HG02588 (cell line): ENCODE data around the gene ETFA.
"Not testable (repeated sequence)": the region's sequence is repeated elsewhere in the genome, so short reads cannot be mapped to it uniquely, and the experiment has no call there.

ENCODE experiments used
- ATAC-seq: cut with Tn5 transposase; IDR thresholded peaks from one replicate; pipeline ENCODE4 v1.9.1; 2021; ENCODE audit warnings: mild to moderate bottlenecking, moderate library complexity; ENCODE audit not compliant: unreplicated experiment

Gene ETFA

GRCh38 chr15:76282465-76282864, 28.8 kb downstream of the ETFA start:
- ATAC-seq, result no peak

GRCh38 chr15:76278651-76279050, 32.6 kb downstream of the ETFA start:
- no peak for ATAC-seq

DNA sequence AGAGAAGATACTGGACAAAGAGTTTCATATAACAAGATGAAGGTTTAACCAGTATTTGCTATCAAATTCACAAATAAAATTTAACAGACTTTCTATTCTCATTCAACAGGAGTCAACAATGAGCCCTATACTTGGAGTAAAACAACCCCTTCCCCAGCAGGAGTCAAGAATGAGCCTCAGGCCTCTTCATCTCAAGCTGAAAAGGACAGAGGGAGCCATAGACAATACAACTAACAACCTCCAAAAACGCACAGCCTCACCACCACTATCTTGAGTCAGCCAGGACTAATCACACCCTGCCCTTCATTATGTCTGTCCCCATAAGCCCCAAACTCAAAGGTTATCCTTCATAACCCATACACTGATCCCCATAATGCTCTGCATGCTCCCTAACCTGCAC, 36.4 kb downstream of the ETFA start:
- no peak for ATAC-seq

DNA sequence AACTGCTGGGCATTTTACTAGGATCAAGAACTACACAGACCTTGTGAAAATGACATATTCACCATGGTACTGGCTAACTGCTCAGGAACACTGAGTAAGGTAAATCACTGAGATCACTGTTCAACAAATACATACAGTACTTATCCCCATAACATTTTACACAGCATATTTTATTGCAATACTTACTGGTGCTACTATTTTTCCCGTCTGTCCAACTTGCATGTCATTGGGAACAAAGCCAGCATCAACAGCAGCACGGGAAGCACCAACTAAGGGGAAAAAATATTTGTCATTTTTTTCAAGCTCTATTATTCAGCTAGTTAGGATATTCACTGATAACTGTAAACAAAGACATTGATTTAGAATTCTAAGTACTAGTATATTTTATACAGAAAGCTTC, 37.0 kb downstream of the ETFA start:
- no peak for ATAC-seq

- no peak for ATAC-seq
These were observed 40.4 kb downstream of the ETFA start for GRCh38 chr15:76270876-76271275.

DNA sequence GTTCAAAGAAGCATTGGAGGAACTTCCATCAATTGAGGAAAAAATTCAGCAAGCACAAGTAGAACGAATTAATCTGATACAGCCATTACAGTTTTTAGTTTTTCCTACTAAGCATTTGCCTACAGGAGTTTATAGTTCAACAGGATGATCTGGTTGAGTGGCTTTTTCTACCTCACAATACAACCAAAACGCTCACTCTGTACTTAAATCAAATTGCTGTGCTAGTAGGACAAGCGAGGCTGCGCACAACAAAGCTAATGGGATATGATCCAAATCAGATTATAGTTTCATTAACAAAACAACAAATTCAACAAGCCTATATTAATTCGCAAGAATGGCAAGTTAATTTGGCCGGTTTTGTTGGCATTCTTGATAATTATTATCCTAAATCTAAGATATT, 44.2 kb downstream of the ETFA start:
- no peak for ATAC-seq

DNA sequence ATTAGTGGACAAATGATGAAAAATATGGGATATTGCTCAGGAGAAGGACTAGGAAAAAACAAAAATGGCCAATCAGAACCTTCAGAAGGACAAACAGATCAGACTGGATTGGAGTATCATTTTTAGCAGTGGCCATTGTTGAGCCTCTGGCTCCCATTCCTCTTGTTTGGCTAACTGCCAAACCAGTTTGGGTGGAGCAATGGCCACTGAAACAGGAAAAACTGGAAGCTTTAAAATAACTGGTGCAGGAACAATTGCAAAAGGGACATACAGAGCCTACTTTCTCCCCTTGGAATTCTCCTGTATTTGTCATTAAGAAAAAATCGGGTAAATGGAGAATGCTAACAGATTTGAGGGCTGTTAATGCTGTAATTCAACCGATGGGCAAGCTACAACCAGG, 45.5 kb downstream of the ETFA start:
- not testable (repeated sequence) for ATAC-seq

DNA sequence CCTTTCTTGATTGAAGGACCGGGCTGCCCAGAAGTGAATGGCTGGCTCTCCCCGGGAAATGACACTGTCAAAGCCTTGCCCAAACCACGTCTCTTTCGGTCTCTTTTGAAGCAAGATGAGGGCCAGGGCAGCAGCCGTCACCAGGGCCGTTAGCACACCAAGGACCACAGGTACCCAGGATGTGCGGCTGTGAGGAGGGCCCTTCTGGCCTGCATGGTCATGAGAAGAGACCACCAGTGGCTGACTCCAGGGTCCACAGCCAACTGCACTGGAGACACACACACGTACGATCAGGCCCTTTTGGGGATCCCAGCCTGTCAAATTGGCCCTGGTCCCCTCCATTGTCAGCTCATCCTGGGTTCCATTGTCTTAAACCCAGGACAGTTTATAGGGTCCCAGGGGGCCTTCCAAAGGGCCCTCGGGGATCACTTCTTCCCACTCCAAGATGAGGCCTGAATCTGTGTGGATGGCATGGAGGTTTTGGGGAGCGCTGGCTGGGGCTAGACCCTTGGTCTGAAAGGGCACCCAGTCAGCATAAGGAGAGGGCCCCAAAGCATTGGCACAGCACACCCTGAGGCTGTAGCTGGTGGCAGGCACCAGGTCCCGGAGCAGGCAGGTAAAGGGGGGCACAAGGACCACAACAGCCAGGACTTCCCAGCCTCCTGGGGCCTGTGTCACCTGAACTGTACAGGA, 50.9 kb downstream of the ETFA start:
- ATAC-seq, result no peak

DNA sequence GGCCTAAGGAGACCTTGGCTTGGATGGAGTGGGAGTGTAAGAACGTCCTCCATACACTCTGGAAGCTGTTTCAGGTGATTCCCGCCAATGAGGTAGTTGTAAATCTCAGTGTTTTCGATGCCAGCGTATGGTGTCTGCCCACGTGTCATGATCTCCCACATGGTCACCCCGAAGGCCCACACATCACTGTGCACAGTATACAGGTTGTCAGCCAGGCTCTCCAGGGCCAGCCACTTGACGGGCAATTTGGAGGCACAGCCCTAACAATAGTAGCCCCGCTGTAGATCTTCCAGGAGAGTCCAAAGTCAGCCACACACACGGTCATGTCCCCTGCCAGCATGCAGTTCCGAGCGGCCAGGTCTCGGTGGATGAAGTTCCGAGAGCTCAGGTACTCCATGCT, 51.9 kb downstream of the ETFA start:
- ATAC-seq, result no peak

DNA sequence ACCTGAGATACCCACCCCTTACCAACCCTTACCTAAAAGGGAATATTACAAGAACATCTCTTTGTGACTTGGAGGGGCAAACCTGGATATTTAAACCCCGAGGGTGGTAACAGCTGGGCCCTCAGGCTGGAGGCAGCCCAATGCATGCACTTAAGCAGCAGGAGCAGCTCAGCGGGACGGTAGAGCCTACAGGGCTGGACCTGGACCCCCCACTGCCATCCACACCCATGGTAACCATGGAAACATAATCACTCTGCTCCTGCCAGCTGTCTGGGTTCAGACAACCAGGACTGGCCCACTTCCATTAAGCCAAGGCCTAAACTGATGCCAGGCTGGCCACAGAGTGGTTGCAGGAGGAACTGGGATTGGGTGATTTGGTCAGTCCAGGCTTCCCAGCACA, 52.8 kb downstream of the ETFA start:
- no peak for ATAC-seq

GRCh38 chr15:76253691-76254473, 57.4 kb downstream of the ETFA start:
- no peak for ATAC-seq

DNA sequence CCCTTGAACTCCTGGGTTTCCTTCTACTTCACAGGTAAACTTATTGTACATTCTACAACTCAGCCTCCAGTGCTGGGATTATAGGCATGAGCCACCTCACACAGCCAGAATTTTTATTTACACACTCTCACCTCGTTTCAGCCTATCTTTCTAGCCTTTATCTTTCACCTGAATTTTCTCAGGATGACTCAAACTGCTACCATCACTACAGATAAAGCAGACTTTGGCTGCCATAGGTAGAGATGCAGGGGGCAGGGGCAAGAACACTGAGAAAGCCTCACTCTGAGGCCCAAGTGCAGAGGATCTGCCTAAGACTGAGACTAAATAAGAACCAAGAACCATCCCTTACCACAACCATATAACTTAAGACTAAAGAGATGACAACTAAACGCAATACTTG, 59.0 kb downstream of the ETFA start:
- no peak for ATAC-seq

DNA sequence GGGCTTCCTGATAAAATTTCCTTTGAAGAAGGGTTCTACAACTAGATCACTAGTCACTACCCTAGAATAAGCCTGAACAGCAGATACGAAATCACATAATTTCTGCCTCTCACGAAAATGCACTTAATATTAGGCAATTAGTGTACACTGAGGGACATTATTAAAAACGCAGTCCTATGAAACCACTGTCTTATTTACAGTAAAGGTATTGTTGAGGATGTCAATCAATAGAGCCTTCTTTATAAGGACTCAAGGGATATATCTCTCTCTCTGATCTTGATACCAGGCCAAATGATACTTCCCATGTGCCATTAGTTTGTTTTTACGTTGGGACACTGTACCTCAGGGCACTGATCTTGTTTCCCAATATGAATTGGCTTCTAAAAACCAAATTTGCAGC, 59.6 kb downstream of the ETFA start:
- no peak for ATAC-seq

DNA sequence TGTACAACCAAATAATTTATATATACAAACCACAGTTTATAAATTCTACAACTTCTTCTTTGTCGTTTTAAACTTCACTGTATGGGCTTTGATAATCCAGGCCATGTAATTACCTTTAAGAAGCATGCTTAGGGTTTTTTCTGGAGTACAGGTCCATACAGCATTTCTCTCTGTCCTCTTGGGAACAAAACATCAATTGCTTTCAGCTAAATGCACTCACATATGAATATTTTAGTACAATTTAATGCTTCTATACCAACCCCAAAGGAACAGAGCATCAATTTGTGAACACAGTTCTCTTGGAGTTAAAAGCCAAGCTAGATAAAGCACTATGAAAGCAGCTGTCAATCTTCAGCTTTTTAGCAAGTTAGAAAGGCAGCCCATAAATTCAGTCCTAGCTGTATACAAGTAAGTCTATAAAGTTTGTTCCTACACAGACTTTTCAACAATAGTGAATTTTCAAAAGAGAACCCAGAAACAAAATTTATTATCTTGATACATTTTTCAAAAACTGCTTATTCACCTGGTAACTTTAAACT, 66.1 kb downstream of the ETFA start:
- no peak for ATAC-seq

DNA sequence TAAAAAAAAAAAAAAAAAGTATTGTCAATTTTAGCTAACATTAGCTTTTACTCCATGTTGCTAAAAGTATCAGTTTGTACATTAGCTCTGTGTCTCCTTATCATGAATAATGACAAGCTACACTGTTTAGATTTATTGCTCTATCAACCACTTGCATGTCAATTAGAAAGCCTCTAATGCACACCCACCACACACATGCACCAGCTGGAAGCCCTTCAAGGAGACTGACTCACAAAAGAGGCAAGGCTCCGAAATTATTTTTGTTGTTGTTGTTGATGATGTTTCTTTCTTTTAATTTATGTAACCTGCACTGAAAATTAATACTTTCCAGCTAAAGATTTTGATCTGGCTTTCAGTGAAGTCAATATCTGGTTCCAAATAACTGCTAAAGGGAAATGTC, 71.5 kb downstream of the ETFA start:
- ATAC-seq, result no peak

- no peak for ATAC-seq
These were observed 74.9 kb downstream of the ETFA start for GRCh38 chr15:76236350-76236749.

GRCh38 chr15:76235186-76235826, 76.0 kb downstream of the ETFA start:
- ATAC-seq, result no peak

DNA sequence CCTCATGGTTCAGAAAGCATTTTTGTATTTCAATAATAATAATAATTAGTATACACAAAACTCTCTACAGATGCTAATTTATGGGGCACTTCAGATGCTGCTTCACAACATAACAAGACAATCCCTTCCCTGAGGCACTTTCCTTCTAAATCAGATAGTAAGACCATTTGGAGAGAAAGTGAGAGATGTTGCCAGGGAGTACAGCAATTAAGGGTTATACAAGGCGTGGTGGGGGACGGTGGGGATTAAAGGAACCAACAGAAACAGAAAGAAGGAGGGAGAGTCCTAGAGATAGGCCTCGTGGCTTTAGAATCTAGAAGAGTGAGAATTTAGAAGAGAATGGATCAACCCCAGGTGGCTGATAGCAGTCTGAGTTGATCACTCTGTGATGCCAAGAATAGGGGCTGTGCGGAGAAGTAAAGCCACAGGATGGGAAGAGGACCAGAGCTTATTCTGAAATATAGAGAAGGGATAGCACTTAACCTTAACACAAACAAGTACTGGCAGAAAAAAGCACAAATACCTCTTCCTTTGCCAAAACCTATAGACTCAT, 76.9 kb downstream of the ETFA start:
- ATAC-seq, result no peak

GRCh38 chr15:76233921-76234320, 77.3 kb downstream of the ETFA start:
- ATAC-seq, result no peak

DNA sequence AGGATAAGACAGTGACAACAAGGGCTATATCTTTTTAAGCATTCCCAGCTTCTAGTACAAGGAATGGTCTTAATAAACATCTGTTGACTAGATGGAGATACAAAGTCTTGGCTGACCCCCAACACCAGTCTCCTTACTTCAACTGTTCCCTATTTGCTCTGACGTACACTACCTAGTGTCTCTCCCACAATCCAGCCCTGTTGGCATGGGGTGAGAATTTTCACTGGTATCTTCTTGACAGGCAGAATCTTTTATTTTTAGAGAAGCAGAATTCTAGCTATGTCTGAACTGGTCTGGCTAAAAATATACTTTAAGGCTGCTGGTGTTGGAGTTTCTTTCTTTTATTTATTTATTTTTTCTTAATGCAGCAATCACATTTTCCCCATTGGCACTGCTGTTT, 82.0 kb downstream of the ETFA start:
- no peak for ATAC-seq

DNA sequence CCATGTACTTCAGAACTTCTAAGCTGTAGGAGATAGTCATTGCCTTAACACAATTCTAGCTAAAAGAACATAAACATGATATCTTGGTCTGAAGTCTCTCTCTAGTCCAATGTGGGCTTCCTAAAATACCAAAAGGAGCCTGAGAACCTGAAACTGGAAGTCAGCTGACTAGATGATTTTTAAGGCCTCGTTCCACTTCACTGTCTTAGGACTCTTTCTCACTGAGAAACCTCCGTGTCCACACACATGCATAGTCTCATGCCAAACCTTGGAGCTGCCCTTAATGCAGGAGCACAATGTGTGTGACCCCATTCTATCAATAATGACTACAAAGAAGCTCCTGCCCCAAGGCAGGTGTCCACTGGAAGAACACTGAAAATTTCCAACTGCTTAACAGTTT, 87.7 kb downstream of the ETFA start:
- ATAC-seq, result no peak

DNA sequence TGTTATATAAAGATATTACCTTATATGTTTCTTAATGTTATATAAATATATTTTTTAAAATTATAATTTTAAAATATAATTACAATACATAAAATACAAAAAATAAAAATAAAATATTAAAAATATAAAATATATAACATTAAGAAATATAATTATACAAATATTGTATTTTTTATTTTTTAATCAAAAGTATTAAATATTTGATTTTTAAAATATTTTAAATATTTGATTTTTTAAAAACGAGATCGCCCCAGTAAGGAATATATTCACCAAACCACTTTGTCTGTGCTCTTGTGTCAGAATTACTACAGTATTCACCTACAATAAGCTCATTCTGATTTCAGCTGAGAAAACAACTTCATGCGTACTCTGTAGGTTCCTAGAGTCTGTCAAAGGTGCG, 89.1 kb downstream of the ETFA start:
- ATAC-seq, result no peak
